WTC11 (cell line): ENCODE measurements around the gene BFSP1. TPM values are rescaled to one million over a fixed set of nuclear protein-coding genes. Genes with fewer than 3 reads are reported as not detected.

Experiments used
- ATAC-seq: fragments of 200-7000 bp; cut with Tn5 transposase; 2 replicates; pipeline ENCODE4 v1.10.0; 2021; ENCODE audit warnings: mild to moderate bottlenecking, moderate library complexity
- CTCF ChIA-PET: fragments of 300-600 bp; sonication (Branson Sonifier 250); formaldehyde crosslinking; loops from one replicate; lab custom pipeline; 2021; ENCODE audit warnings: antibody characterized with exemption; lab: Charles Lee
- POLR2A ChIA-PET: fragments of 350-600 bp; sonication (Branson Sonifier 250); formaldehyde crosslinking; loops from one replicate; lab custom pipeline; 2021; ENCODE audit warnings: antibody characterized with exemption; lab: Charles Lee
- DNase-seq: peaks from one replicate; pipeline ENCODE4 v3.0.0; 2021; ENCODE audit warnings: low spot score
- H3K27ac Mint-ChIP-seq: 2 replicates; pipeline ENCODE4 v1.8.0; 2021; ENCODE audit warnings: mixed read lengths
- H3K27me3 Mint-ChIP-seq: 2 replicates; pipeline ENCODE4 v1.8.0; 2021; ENCODE audit warnings: low read depth, mild to moderate bottlenecking, moderate library complexity, mixed read lengths
- H3K36me3 Mint-ChIP-seq: 2 replicates; pipeline ENCODE4 v1.8.0; 2021; ENCODE audit warnings: mixed read lengths
- H3K4me1 Mint-ChIP-seq: 2 replicates; pipeline ENCODE4 v1.8.0; 2022; ENCODE audit warnings: mixed read lengths
- H3K4me3 Mint-ChIP-seq: 2 replicates; pipeline ENCODE4 v1.8.0; 2021; ENCODE audit warnings: mild to moderate bottlenecking, moderate library complexity, mixed read lengths
- H3K9me3 Mint-ChIP-seq: 2 replicates; pipeline ENCODE4 v1.8.0; 2021; ENCODE audit warnings: mixed read lengths
- ATF3 ChIP-seq: sonication (generic); formaldehyde crosslinking; conservative IDR thresholded peaks from 2 replicates; pipeline ENCODE4 v1.8.1; 2022; ENCODE audit warnings: mild to moderate bottlenecking, missing genetic modification reagents
- E2F5 ChIP-seq: sonication (generic); formaldehyde crosslinking; IDR thresholded peaks from 2 replicates; pipeline ENCODE4 v1.8.1; 2022; ENCODE audit warnings: mild to moderate bottlenecking, moderate library complexity, missing genetic modification reagents
- ELF4 ChIP-seq: sonication (generic); formaldehyde crosslinking; IDR thresholded peaks from 2 replicates; pipeline ENCODE4 v1.8.1; 2022; ENCODE audit warnings: low read depth, mild to moderate bottlenecking, moderate library complexity, missing genetic modification reagents
- GABPB1 ChIP-seq: sonication (generic); formaldehyde crosslinking; IDR thresholded peaks from 2 replicates; pipeline ENCODE4 v1.8.1; 2023; ENCODE audit warnings: mild to moderate bottlenecking, missing genetic modification reagents
- GRHL2 ChIP-seq: fragments of 250-450 bp; sonication (Bioruptor Pico); IDR thresholded peaks from 2 replicates; pipeline ENCODE4 v1.8.0; 2022; ENCODE audit warnings: mild to moderate bottlenecking, moderate library complexity; ENCODE audit not compliant: insufficient replicate concordance, severe bottlenecking
- HMGA2 ChIP-seq: fragments of 250-450 bp; sonication (Bioruptor Pico); IDR thresholded peaks from 2 replicates; pipeline ENCODE4 v1.4.0; 2021; ENCODE audit warnings: mild to moderate bottlenecking, moderate library complexity
- IRF2 ChIP-seq: sonication (generic); formaldehyde crosslinking; IDR thresholded peaks from 2 replicates; pipeline ENCODE4 v1.8.0; 2022; ENCODE audit warnings: low read depth, missing genetic modification reagents, borderline replicate concordance
- JUN ChIP-seq: sonication (generic); formaldehyde crosslinking; IDR thresholded peaks from 2 replicates; pipeline ENCODE4 v1.8.0; 2023; ENCODE audit warnings: mild to moderate bottlenecking, missing genetic modification reagents
- NFE2L1 ChIP-seq: sonication (generic); formaldehyde crosslinking; IDR thresholded peaks from 2 replicates; pipeline ENCODE4 v1.8.1; 2023; ENCODE audit warnings: missing genetic modification reagents
- NFYB ChIP-seq: sonication (generic); formaldehyde crosslinking; conservative IDR thresholded peaks from 2 replicates; pipeline ENCODE4 v1.8.0; 2022; ENCODE audit warnings: low read depth, missing genetic modification reagents
- NR3C1 ChIP-seq: sonication (generic); formaldehyde crosslinking; conservative IDR thresholded peaks from 2 replicates; pipeline ENCODE4 v1.8.1; 2023; ENCODE audit warnings: low read depth, mild to moderate bottlenecking, missing genetic modification reagents
- OVOL2 ChIP-seq: fragments of 250-450 bp; sonication (Bioruptor Pico); IDR thresholded peaks from 2 replicates; pipeline ENCODE4 v1.9.0; 2021; ENCODE audit warnings: mild to moderate bottlenecking, borderline replicate concordance
- PREB ChIP-seq: sonication (generic); formaldehyde crosslinking; IDR thresholded peaks from 2 replicates; pipeline ENCODE4 v1.8.1; 2022; ENCODE audit warnings: mild to moderate bottlenecking, missing genetic modification reagents, moderate library complexity, borderline replicate concordance
- RELA ChIP-seq: sonication (generic); formaldehyde crosslinking; IDR thresholded peaks from 2 replicates; pipeline ENCODE4 v1.8.1; 2022; ENCODE audit warnings: missing genetic modification reagents, mild to moderate bottlenecking, borderline replicate concordance
- SP1 ChIP-seq: sonication (generic); formaldehyde crosslinking; conservative IDR thresholded peaks from 2 replicates; pipeline ENCODE4 v1.8.1; 2022; ENCODE audit warnings: missing genetic modification reagents
- STAT6 ChIP-seq: sonication (generic); formaldehyde crosslinking; conservative IDR thresholded peaks from 2 replicates; pipeline ENCODE4 v1.8.1; 2023; ENCODE audit warnings: mild to moderate bottlenecking, low read depth, missing genetic modification reagents, moderate library complexity
- TCF7 ChIP-seq: sonication (generic); formaldehyde crosslinking; IDR thresholded peaks from 2 replicates; pipeline ENCODE4 v1.8.0; 2022; ENCODE audit warnings: mild to moderate bottlenecking, low read depth, missing genetic modification reagents, moderate library complexity
- ZBTB21 ChIP-seq: sonication (generic); formaldehyde crosslinking; IDR thresholded peaks from 2 replicates; pipeline ENCODE4 v1.8.1; 2023; ENCODE audit warnings: mild to moderate bottlenecking, missing genetic modification reagents, borderline replicate concordance
- ZNF219 ChIP-seq: sonication (generic); formaldehyde crosslinking; IDR thresholded peaks from 2 replicates; pipeline ENCODE4 v1.8.0; 2023; ENCODE audit warnings: missing genetic modification reagents, mild to moderate bottlenecking, borderline replicate concordance
- ZNF232 ChIP-seq: sonication (generic); formaldehyde crosslinking; IDR thresholded peaks from 2 replicates; pipeline ENCODE4 v1.8.0; 2022; ENCODE audit warnings: mild to moderate bottlenecking, missing genetic modification reagents
- ZNF281 ChIP-seq: sonication (generic); formaldehyde crosslinking; IDR thresholded peaks from 2 replicates; pipeline ENCODE4 v1.8.0; 2023; ENCODE audit warnings: mild to moderate bottlenecking, missing genetic modification reagents
- ZNF317 ChIP-seq: sonication (generic); formaldehyde crosslinking; IDR thresholded peaks from 2 replicates; pipeline ENCODE4 v1.8.1; 2023; ENCODE audit warnings: low read depth, mild to moderate bottlenecking, moderate library complexity, missing genetic modification reagents, borderline replicate concordance
- ZNF416 ChIP-seq: fragments of 250-450 bp; sonication (Bioruptor Pico); IDR thresholded peaks from 2 replicates; pipeline ENCODE4 v1.9.0; 2021; ENCODE audit warnings: mild to moderate bottlenecking, inconsistent platforms
- total RNA-seq: library from RNA; stranded (reverse); gene quantifications from 3 replicates; pipeline ENCODE4 v1.2.3, GENCODE V29; 2021

Gene BFSP1
- total RNA-seq, 1 experiment from 2014 or later = 3.0 TPM

- TF ChIP-seq ZNF219 (CRISPR knock-in tag) (no peak), E2F5 (no peak), IRF2 (no peak), HMGA2 (no peak)
Observed at GRCh38 chr20:17541596-17541995, 10.4 kb upstream of the BFSP1 start (continued).

- ATAC-seq (no peak), DNase-seq (no peak)
- TF ChIP-seq OVOL2 (CRISPR knock-in tag) (no peak), ELF4 (CRISPR knock-in tag) (no peak), GRHL2 (CRISPR knock-in tag) (no peak), STAT6 (CRISPR knock-in tag) (no peak), NR3C1 (no peak), PREB (CRISPR knock-in tag) (no peak), NFYB (CRISPR knock-in tag) (no peak), SP1 (no peak), RELA (no peak), NFE2L1 (CRISPR knock-in tag) (no peak), ZNF232 (CRISPR knock-in tag) (no peak), ZBTB21 (CRISPR knock-in tag) (no peak)
- peaks cover 4% of the 10 kb centered on the region for H3K36me3 Mint-ChIP-seq
- POLR2A ChIA-PET = interaction anchor here (0.6 kb wide), 1 partner anchor 30 kb away, joined by 9 read pairs; no protein-coding TSS in a partner anchor
- H3K9me3 Mint-ChIP-seq = peaks cover 4% of the 10 kb centered on the region
- H3K27ac Mint-ChIP-seq = no peak overlapping the region
- H3K4me3 Mint-ChIP-seq = no peak overlapping the region
- H3K27me3 Mint-ChIP-seq = no peaks in the 10 kb centered on the region
- CTCF ChIA-PET = interaction anchor here (1.0 kb wide), 1 partner anchor 79 kb away, joined by 3 read pairs; no protein-coding TSS in a partner anchor
- H3K4me1 Mint-ChIP-seq = peaks cover 16% of the 10 kb centered on the region
Observed at GRCh38 chr20:17538517-17539170, 7.5 kb upstream of the BFSP1 start.

GRCh38 chr20:17537959-17538358 is 6.8 kb upstream of the BFSP1 start:
- H3K4me1 Mint-ChIP-seq = peaks cover 21% of the 10 kb centered on the region
- H3K27me3 Mint-ChIP-seq = no peaks in the 10 kb centered on the region
- ATAC-seq (no peak), DNase-seq (no peak)
- ChIA-PET POLR2A (no interaction called here), CTCF (interaction anchor here (1.0 kb wide), 1 partner anchor 64 kb away, joined by 6 read pairs; no protein-coding TSS in a partner anchor)
- no peak overlapping the region for H3K4me3 Mint-ChIP-seq
- H3K27ac Mint-ChIP-seq = no peak overlapping the region
- H3K36me3 Mint-ChIP-seq = peaks cover 4% of the 10 kb centered on the region
- H3K9me3 Mint-ChIP-seq = peaks cover 4% of the 10 kb centered on the region
- no peak for TF ChIP-seq TCF7 (CRISPR knock-in tag)
- TF ChIP-seq ZNF317 = no peak
- TF ChIP-seq ZNF219 (CRISPR knock-in tag) = no peak
- no peak for TF ChIP-seq NFE2L1 (CRISPR knock-in tag)
- TF ChIP-seq GABPB1 = no peak
- no peak for TF ChIP-seq ZNF281 (CRISPR knock-in tag)
- no peak for TF ChIP-seq JUN (CRISPR knock-in tag)
- TF ChIP-seq NR3C1 = no peak
- no peak for TF ChIP-seq PREB (CRISPR knock-in tag)
- TF ChIP-seq HMGA2 = no peak
- no peak for TF ChIP-seq ZNF232 (CRISPR knock-in tag)
- no peak for TF ChIP-seq ATF3 (CRISPR knock-in tag)
- no peak for TF ChIP-seq ZNF416 (CRISPR knock-in tag)
- no peak for TF ChIP-seq ELF4 (CRISPR knock-in tag)
